Lower leg skin (tissue), 3 donors: ENCODE measurements around the gene CTBP2.

Source experiments
- CTCF ChIP-seq, 3 donors: fragments of 450-650 bp; IDR thresholded peaks; one replicate each; pipeline ENCODE4 v1.5.1; 2016; ENCODE audit warnings: antibody characterized with exemption in 3 of 3, mild to moderate bottlenecking in 3 of 3, moderate library complexity in 2 of 3
- POLR2A ChIP-seq, 2 donors: fragments of 450-650 bp; IDR thresholded peaks; one replicate each; pipeline ENCODE4 v1.6.1; 2016 to 2017; ENCODE audit warnings: antibody characterized with exemption in 2 of 2, mild to moderate bottlenecking in 1 of 2, moderate library complexity in 1 of 2

GRCh38 chr10:124993736-124994451 is 166.5 kb downstream of the CTBP2 start:
- no peak for TF ChIP-seq POLR2A (IDR thresholded peaks at IDR 0.05)
- TF ChIP-seq CTCF (IDR thresholded peaks at IDR 0.05), result no peak
